Measurements from ENCODE around the gene CD8A.

- TF ChIP-seq CTCF (IDR thresholded peaks at IDR 0.05; ENCODE audit: insufficient read depth, low read length) (no peak), POLR2AphosphoS5 (IDR thresholded peaks at IDR 0.05; ENCODE audit: low read depth) (no peak), REST (IDR thresholded peaks at IDR 0.05; ENCODE audit: insufficient replicate concordance, low read depth) (no peak), GABPA (IDR thresholded peaks at IDR 0.05; ENCODE audit: low read depth) (no peak), SPI1 (IDR thresholded peaks at IDR 0.05; ENCODE audit: borderline replicate concordance, low read depth) (no peak)
These were observed 11.8 kb downstream of the CD8A start for GRCh38 chr2:86778957-86779356.

Data from HL-60 (cell line).